PFSK-1 (cell line): Measurements from ENCODE around the gene LINGO3.

Experiments used
- FOXP2 ChIP-seq: optimal IDR thresholded peaks from 2 replicates; pipeline ENCODE3; 2011; ENCODE audit warnings: borderline replicate concordance, control low read depth, inconsistent platforms; ENCODE audit not compliant: insufficient read depth; ENCODE audit errors: extremely low read length, extremely low read depth
- POLR2AphosphoS5 ChIP-seq: IDR thresholded peaks from 2 replicates; pipeline ENCODE4 v1.6.1; 2012; ENCODE audit warnings: low read depth, mild to moderate bottlenecking, control low read depth, low read length, moderate library complexity
- REST ChIP-seq, 2 experiments: IDR thresholded peaks; 2 replicates each; pipeline versions ENCODE4 v1.6.1 to v1.8.0; 2011 to 2012; ENCODE audit warnings: low read depth in 2 of 2, low read length in 2 of 2, control low read depth in 1 of 2, inconsistent platforms in 1 of 2, mild to moderate bottlenecking in 1 of 2, moderate library complexity in 1 of 2; ENCODE audit not compliant: insufficient read depth in 1 of 2
- SIN3A ChIP-seq: IDR thresholded peaks from 2 replicates; pipeline ENCODE4 v1.6.1; 2012; ENCODE audit warnings: mild to moderate bottlenecking, low read length, moderate library complexity, borderline replicate concordance; ENCODE audit not compliant: insufficient read depth
- TAF1 ChIP-seq: IDR thresholded peaks from 2 replicates; pipeline ENCODE4 v1.6.1; 2012; ENCODE audit warnings: low read length, control low read depth, borderline replicate concordance; ENCODE audit not compliant: insufficient read depth

LINGO3 gene

GRCh38 chr19:2296141-2296540 is 11.8 kb downstream of the LINGO3 start:
- TF ChIP-seq POLR2AphosphoS5 (no peak), TAF1 (no peak), SIN3A (no peak), FOXP2 (no peak), REST (IDR thresholded peaks at IDR 0.05; ENCODE audit: insufficient read depth in 1 of 2, low read depth in 2 of 2, low read length in 2 of 2) (no peak)

GRCh38 chr19:2294687-2295335 is 13.1 kb downstream of the LINGO3 start:
- no peak for TF ChIP-seq FOXP2
- TF ChIP-seq SIN3A = no peak
- TF ChIP-seq REST (IDR thresholded peaks at IDR 0.05; ENCODE audit: insufficient read depth in 1 of 2, low read depth in 2 of 2, low read length in 2 of 2) = no peak
- TF ChIP-seq TAF1 = no peak
- no peak for TF ChIP-seq POLR2AphosphoS5

- no peak for TF ChIP-seq TAF1
- no peak for TF ChIP-seq FOXP2
- no peak for TF ChIP-seq REST (IDR thresholded peaks at IDR 0.05; ENCODE audit: insufficient read depth in 1 of 2, low read depth in 2 of 2, low read length in 2 of 2)
- TF ChIP-seq POLR2AphosphoS5 = no peak
- no peak for TF ChIP-seq SIN3A
Observed at GRCh38 chr19:2291185-2291751, 16.7 kb downstream of the LINGO3 start.

GRCh38 chr19:2290441-2291184 is 17.3 kb downstream of the LINGO3 start:
- TF ChIP-seq POLR2AphosphoS5 = no peak

GRCh38 chr19:2289714-2290435 is 18.1 kb downstream of the LINGO3 start:
- TF ChIP-seq POLR2AphosphoS5 = no peak
- no peak for TF ChIP-seq SIN3A
- no peak for TF ChIP-seq FOXP2
- TF ChIP-seq TAF1 = no peak
- no peak for TF ChIP-seq REST (IDR thresholded peaks at IDR 0.05; ENCODE audit: insufficient read depth in 1 of 2, low read depth in 2 of 2, low read length in 2 of 2)
